IPS-18a (cell line): Measurements from ENCODE around the gene MED27.

Experiments used
- H3K27ac ChIP-seq: one replicate; pipeline ENCODE4 v1.5.1; 2013; ENCODE audit warnings: low read length
- H3K27me3 ChIP-seq: one replicate; pipeline ENCODE4 v1.6.1; 2013; ENCODE audit warnings: mild to moderate bottlenecking, low read length; ENCODE audit not compliant: control insufficient read depth, insufficient read depth
- H3K36me3 ChIP-seq: one replicate; pipeline ENCODE4 v1.6.1; 2013; ENCODE audit warnings: low read depth, low read length; ENCODE audit not compliant: control insufficient read depth
- H3K4me1 ChIP-seq: one replicate; pipeline ENCODE4 v1.6.1; 2013; ENCODE audit warnings: low read depth, low read length; ENCODE audit not compliant: control insufficient read depth
- H3K4me3 ChIP-seq: one replicate; pipeline ENCODE4 v1.5.1; 2013; ENCODE audit warnings: low read length
- H3K9ac ChIP-seq: one replicate; pipeline ENCODE4 v1.6.1; 2013; ENCODE audit warnings: mild to moderate bottlenecking, low read length, moderate library complexity
- H3K9me3 ChIP-seq: one replicate; pipeline ENCODE4 v1.6.1; 2013; ENCODE audit warnings: low read depth, low read length; ENCODE audit not compliant: control insufficient read depth

MED27 gene

DNA sequence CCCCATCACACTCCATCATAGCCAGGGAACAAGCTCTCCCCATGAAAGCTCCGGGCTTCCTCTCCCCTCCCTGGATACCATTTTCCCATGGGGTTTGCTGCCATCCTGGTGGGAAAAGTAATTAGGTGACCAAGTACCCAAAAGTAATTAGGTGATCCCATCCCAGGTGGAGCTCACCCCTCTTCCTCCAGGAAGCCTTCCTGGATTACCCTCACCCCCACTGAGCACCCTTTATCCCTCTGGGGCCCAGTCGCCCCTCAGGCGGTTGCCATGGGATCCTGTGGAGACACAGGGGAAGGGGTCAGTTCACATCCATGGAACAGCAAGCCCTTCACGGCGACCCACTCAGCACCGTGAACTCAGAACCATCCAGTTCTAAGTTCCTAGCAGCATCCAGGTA, 265.0 kb downstream of the MED27 start:
- no peak overlapping the region for H3K9ac ChIP-seq
- H3K36me3 ChIP-seq: no peaks in the 10 kb centered on the region
- H3K9me3 ChIP-seq: no peaks in the 10 kb centered on the region
- H3K27ac ChIP-seq: no peak overlapping the region
- no peaks in the 10 kb centered on the region for H3K27me3 ChIP-seq
- H3K4me1 ChIP-seq: no peaks in the 10 kb centered on the region
- no peak overlapping the region for H3K4me3 ChIP-seq

DNA sequence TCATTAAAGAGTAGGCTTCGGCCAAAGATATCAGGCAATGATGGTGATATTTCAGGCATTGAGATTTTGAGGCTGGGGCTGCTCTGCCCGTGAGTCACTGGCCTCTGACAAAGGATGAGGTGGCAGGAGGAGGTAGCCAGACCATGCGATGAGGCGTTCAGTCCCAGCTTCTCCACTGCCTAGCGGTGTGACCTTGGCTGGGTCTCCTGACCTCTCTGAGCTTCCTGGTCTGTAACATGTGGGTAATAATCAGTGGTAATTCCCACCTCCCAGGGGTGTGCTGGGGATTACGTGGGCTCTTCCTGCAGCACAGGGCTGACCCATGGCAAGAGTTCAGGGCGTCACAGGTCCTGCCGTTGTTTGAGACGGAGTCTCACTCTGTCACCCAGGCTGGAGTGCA, 266.6 kb downstream of the MED27 start:
- H3K36me3 ChIP-seq: no peaks in the 10 kb centered on the region
- H3K4me1 ChIP-seq: peaks cover 6% of the 10 kb centered on the region
- H3K9ac ChIP-seq: no peak overlapping the region
- H3K27ac ChIP-seq: no peak overlapping the region
- no peak overlapping the region for H3K4me3 ChIP-seq
- no peaks in the 10 kb centered on the region for H3K9me3 ChIP-seq
- H3K27me3 ChIP-seq: no peaks in the 10 kb centered on the region

DNA sequence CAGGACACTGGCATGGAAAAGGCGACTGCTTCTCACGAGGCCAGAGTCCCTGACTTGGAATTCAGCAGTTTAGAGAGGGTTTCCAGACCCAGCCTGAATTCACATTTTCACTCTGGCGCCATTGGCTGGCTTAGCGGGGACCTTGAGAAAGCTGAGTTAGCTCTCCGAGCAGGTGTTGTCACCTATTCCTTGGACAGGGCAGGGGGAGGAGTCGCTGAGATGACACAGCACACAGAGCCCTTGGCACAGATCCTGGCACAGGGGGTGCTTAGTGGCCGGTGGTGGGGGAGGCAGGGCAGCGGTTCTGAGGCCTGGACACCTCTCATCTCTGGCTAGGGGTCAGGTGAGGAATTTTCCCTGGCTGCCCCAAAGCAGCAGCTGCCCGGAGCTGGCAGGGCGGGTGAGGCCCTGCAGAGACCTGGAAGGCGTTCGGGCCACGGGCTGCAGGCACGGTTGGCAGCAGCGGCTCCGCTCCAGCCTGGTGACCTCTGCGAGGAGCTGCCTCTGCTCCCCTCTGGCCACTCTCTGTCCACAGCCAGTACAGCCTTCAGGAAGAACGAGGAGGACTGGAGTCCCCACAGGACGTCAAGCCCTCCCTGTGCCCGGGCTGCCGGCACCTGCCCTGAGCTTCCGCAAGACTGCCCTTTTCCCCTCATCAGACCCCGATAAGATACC, 267.4 kb downstream of the MED27 start:
- H3K27me3 ChIP-seq: no peaks in the 10 kb centered on the region
- no peaks in the 10 kb centered on the region for H3K9me3 ChIP-seq
- H3K9ac ChIP-seq: no peak overlapping the region
- no peaks in the 10 kb centered on the region for H3K36me3 ChIP-seq
- no peak overlapping the region for H3K4me3 ChIP-seq
- H3K4me1 ChIP-seq: peaks cover 7% of the 10 kb centered on the region
- H3K27ac ChIP-seq: no peak overlapping the region

DNA sequence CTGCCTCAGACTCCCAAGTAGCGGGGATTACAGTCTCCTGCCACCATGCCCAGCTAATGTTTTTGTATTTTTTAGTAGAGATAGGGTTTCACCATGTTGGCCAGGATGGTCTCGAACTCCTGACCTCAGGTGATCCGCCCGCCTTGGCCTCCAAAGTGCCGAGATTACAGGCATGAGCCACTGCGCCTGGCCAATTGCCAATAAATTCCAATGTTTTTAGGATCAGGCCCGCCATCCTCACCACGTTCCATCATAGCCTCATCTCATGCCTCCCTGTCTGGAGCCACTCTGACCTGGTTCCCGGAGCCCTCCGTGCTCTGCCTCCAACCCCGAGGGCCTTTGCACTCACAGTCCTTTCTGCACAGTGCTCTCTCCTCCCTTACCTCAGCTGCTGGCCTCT, 268.3 kb downstream of the MED27 start:
- no peaks in the 10 kb centered on the region for H3K9me3 ChIP-seq
- H3K4me1 ChIP-seq: peaks cover 11% of the 10 kb centered on the region
- H3K27ac ChIP-seq: no peak overlapping the region
- H3K36me3 ChIP-seq: no peaks in the 10 kb centered on the region
- no peak overlapping the region for H3K4me3 ChIP-seq
- no peak overlapping the region for H3K9ac ChIP-seq
- H3K27me3 ChIP-seq: no peaks in the 10 kb centered on the region

DNA sequence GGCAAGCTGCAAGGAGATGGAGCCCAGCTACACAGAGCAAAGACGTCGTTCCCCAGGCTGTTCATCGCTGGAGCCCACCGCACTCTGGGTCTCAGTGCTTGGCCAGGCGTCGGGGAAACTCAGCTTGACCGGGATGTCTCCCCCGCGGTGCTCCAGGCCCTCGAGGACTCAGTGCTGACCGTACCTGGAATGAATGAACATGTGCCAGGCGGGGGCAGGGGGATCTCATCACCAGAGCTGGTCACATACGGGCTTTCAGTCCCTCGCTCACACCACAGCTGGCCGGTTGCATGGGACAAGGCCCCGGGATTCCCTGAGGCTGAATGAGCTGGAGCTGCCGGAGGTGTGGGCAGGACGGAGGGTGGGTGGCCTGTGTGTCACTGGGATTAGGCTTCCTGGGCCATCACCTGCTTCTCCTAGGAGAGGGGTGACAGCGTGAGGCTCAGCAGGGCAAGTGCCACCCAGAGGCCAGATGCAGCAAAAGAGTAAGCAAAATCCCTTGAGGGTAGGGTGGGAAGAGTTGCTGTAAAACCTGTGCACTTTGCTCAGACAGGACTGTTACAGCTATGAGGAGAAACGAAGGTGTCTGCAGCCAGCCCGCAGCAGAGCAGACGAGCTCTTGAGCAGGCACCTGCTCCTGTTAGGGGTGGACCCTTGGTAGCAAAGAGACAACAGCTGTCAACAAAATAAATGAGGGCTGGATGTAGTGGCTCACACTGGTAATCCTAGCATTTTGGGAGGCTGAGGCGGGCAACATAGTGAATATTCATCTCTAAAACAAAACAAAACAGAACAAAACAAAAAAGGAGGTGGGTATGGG, 269.1 kb downstream of the MED27 start:
- Histone ChIP-seq H3K4me3 (no peak overlapping the region), H3K9me3 (no peaks in the 10 kb centered on the region), H3K27ac (no peak overlapping the region), H3K4me1 (peaks cover 16% of the 10 kb centered on the region), H3K36me3 (no peaks in the 10 kb centered on the region), H3K9ac (no peak overlapping the region), H3K27me3 (no peaks in the 10 kb centered on the region)
